ENCODE results near the gene SNX30.

Gene SNX30

GRCh38 chr9:112751056-112751795 is 666 bp downstream of the SNX30 start (continued):
- TF ChIP-seq ZBTB11 (tag by site-specific recombination; conservative IDR thresholded peaks at IDR 0.05; ENCODE audit: low read depth) (peak; percentile 63), ZNF341 (tag by site-specific recombination; IDR thresholded peaks at IDR 0.05; ENCODE audit: low read depth) (peak; percentile 87), ZNF658 (tag by site-specific recombination; IDR thresholded peaks at IDR 0.05) (no peak), ZNF768 (tag by site-specific recombination; IDR thresholded peaks at IDR 0.05) (no peak), ZNF48 (tag by site-specific recombination; IDR thresholded peaks at IDR 0.05) (no peak), EGR2 (tag by site-specific recombination; IDR thresholded peaks at IDR 0.05; ENCODE audit: low read depth) (peak; percentile 72), ZNF433 (tag by site-specific recombination; IDR thresholded peaks at IDR 0.05; ENCODE audit: low read depth) (no peak), ZNF184 (tag by site-specific recombination; IDR thresholded peaks at IDR 0.05) (no peak), KLF1 (tag by site-specific recombination; IDR thresholded peaks at IDR 0.05) (peak; percentile 58; the same call in 1 of the 2 replicates), REPIN1 (tag by site-specific recombination; IDR thresholded peaks at IDR 0.05; ENCODE audit: low read depth) (no peak), PRDM1 (tag by site-specific recombination; IDR thresholded peaks at IDR 0.05) (no peak), ZNF404 (tag by site-specific recombination; IDR thresholded peaks at IDR 0.05) (no peak), OVOL3 (tag by site-specific recombination; IDR thresholded peaks at IDR 0.05) (no peak), ZNF664 (tag by site-specific recombination; IDR thresholded peaks at IDR 0.05) (no peak), KLF10 (tag by site-specific recombination; IDR thresholded peaks at IDR 0.05) (no peak; the same call in 1 of the 2 replicates), BCL11A (tag by site-specific recombination; IDR thresholded peaks at IDR 0.05; ENCODE audit: low read depth) (no peak), ZNF704 (tag by site-specific recombination; IDR thresholded peaks at IDR 0.05) (no peak), ZNF280C (tag by site-specific recombination; IDR thresholded peaks at IDR 0.05) (no peak), ZNF16 (tag by site-specific recombination; IDR thresholded peaks at IDR 0.05; ENCODE audit: low read depth) (no peak), ZBTB7A (tag by site-specific recombination; IDR thresholded peaks at IDR 0.05; ENCODE audit: low read depth) (no peak), ZNF18 (tag by site-specific recombination; IDR thresholded peaks at IDR 0.05) (no peak), REST (tag by site-specific recombination; IDR thresholded peaks at IDR 0.05) (no peak)

All from HEK293 (cell line).